ENCODE data around the gene FOXB1.

DNA sequence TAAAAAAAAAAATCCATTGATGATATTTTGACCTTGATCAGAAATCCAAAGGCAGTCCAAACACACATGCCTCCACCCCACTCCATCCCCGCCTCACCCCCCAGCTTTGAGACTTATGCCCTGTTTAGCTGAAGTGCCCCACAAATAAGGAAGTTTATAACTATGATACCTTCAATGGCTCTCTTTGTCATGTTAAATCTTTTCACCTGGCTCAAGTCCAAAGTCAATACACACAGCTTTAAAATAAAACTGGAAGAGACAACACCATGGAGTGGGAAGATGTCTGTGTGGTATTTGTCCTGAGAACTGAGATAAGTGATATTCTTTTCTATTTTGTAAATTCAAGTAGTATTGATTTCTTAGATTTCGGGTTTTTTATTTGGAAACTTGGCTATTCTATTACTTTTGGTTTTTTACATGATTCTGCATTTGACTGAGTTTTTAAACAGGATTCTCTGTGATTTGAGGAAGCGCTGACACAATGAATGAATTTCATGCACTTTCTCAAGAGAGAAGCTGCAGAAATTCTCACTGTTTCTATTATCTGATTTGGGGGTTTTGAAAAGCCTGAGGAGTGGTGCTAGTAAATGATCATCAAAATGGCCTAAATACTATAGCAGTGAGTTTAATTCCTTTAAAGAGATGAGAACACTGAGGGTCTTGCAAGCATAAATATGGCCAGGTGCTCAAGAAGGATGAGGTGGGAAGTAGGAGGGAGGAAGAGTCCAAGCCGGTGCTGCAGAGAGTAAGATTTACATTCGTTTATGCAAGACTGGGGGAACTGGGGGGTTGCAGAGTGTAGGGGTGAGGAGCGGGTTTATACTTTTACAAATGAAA lies 5.2 kb downstream of the FOXB1 start:
- no peak for TF ChIP-seq CTCF (IDR thresholded peaks at IDR 0.05)
- no peak for TF ChIP-seq POLR2AphosphoS5 (IDR thresholded peaks at IDR 0.05)
- no peak for TF ChIP-seq POLR2A (IDR thresholded peaks at IDR 0.05)
